ENCODE data around the gene CHRDL2.

Gene CHRDL2

DNA sequence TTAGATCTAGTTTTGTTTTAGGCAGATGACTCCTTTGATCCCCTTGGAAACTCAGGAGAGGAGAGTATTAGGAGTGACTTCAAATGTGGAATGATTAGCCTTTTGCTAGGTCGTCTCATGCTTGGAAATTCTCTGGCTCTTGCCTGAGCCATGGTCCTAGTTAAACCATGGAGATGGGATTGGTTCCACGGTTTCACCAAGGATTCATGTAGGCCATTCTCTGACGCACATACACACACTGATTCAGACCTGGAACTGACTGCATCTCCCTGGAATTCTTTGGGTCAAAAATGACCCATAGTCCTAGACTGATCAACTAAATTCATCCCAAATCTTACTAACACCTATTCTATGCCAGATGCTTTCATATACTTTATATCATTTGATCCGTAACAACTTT, 82.3 kb downstream of the CHRDL2 start:
- no peak for DNase-seq (ENCODE audit: extremely low read depth, insufficient read length)
- H3K27me3 ChIP-seq (replicated peaks; ENCODE audit: control insufficient read depth, insufficient read depth, low read length) = no peaks in the 10 kb centered on the region
- TF ChIP-seq, protein P1, sequence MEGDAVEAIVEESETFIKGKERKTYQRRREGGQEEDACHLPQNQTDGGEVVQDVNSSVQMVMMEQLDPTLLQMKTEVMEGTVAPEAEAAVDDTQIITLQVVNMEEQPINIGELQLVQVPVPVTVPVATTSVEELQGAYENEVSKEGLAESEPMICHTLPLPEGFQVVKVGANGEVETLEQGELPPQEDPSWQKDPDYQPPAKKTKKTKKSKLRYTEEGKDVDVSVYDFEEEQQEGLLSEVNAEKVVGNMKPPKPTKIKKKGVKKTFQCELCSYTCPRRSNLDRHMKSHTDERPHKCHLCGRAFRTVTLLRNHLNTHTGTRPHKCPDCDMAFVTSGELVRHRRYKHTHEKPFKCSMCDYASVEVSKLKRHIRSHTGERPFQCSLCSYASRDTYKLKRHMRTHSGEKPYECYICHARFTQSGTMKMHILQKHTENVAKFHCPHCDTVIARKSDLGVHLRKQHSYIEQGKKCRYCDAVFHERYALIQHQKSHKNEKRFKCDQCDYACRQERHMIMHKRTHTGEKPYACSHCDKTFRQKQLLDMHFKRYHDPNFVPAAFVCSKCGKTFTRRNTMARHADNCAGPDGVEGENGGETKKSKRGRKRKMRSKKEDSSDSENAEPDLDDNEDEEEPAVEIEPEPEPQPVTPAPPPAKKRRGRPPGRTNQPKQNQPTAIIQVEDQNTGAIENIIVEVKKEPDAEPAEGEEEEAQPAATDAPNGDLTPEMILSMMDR (IDR thresholded peaks at IDR 0.05; ENCODE audit: insufficient read depth, low read length, poor library complexity, severe bottlenecking) = no peak
- peaks cover 2% of the 10 kb centered on the region; the same call in 1 of the 2 replicates for H3K36me3 ChIP-seq (ENCODE audit: control insufficient read depth, insufficient read depth, low read length)
- no peak overlapping the region for H3K4me3 ChIP-seq (replicated peaks; ENCODE audit: low read depth, low read length)

DNA sequence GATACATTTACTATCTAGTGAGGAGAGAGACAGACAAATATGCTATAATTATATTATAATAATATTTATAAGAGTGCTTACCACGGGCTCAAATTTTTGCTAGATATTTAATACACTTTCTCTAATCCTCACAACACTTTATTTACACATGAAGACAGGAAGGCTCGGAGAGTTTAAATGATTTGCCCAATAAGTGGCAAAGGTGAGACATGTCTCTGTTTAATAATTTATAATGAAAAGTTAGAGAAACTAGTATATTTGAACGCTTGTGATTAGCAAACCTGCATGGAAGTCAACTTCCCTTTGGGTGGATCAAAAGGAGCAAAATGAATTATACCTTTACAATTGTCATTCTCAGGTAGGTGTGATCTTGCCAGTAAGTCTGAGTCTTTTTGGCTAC, 83.4 kb downstream of the CHRDL2 start:
- Histone ChIP-seq H3K4me3 (replicated peaks; ENCODE audit: low read depth, low read length) (no peak overlapping the region), H3K27me3 (replicated peaks; ENCODE audit: control insufficient read depth, insufficient read depth, low read length) (no peaks in the 10 kb centered on the region), H3K36me3 (ENCODE audit: control insufficient read depth, insufficient read depth, low read length) (peaks cover 2% of the 10 kb centered on the region; the same call in 1 of the 2 replicates)
- no peak for DNase-seq (ENCODE audit: extremely low read depth, insufficient read length)
- TF ChIP-seq, protein P1 (IDR thresholded peaks at IDR 0.05; ENCODE audit: insufficient read depth, low read length, poor library complexity, severe bottlenecking) = no peak

DNA sequence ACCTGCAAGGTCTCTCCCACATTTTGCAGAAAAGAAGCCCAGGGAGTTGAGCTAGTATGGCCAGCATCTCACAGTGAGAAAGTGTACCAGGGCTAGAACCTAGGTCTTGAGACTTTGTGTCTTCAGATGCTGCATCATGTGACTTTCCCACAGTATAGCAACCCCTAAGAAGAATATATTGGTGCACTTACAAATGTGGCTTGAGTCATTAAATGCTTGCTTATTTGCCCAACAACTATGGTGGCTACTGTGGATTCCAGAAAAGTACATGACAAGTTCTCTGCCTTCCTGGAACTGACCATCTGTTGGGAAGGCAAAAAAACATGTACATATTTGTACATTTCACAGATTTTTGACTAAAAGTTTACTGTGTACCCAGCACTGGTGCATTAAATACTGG, 83.8 kb downstream of the CHRDL2 start:
- Histone ChIP-seq H3K27me3 (replicated peaks; ENCODE audit: control insufficient read depth, insufficient read depth, low read length) (no peaks in the 10 kb centered on the region), H3K4me3 (replicated peaks; ENCODE audit: low read depth, low read length) (no peak overlapping the region), H3K36me3 (ENCODE audit: control insufficient read depth, insufficient read depth, low read length) (peaks cover 2% of the 10 kb centered on the region; the same call in 1 of the 2 replicates)
- no peak for DNase-seq (ENCODE audit: extremely low read depth, insufficient read length)
- TF ChIP-seq, protein P1 (IDR thresholded peaks at IDR 0.05; ENCODE audit: insufficient read depth, low read length, poor library complexity, severe bottlenecking) = no peak

DNA sequence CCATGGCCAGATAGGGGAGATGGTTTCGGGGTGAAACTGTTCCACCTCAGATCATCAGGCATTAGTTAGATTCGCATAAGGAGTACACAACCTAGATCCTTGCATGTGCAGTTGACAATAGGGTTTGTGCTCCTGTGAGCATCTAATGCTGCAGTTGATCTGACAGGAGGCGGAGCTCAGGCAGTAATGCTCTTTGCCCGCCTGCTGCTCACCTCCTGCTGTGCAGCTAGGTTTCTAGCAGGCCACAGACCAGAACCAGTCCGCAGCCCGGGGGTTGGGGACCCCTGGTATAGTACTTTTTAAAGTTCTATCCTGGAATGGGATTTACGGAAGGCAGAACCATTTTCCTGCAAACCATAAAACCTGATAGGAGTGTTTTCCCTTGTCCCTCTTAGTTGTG, 84.3 kb downstream of the CHRDL2 start:
- Histone ChIP-seq H3K36me3 (ENCODE audit: control insufficient read depth, insufficient read depth, low read length) (peaks cover 2% of the 10 kb centered on the region; the same call in 1 of the 2 replicates), H3K4me3 (replicated peaks; ENCODE audit: low read depth, low read length) (no peak overlapping the region), H3K27me3 (replicated peaks; ENCODE audit: control insufficient read depth, insufficient read depth, low read length) (no peaks in the 10 kb centered on the region)
- TF ChIP-seq, protein P1 (IDR thresholded peaks at IDR 0.05; ENCODE audit: insufficient read depth, low read length, poor library complexity, severe bottlenecking) = no peak
- DNase-seq (ENCODE audit: extremely low read depth, insufficient read length) = no peak
